CD14-positive monocyte (primary cell): ENCODE measurements around the gene RIPOR3. TPM values are rescaled to one million over a fixed set of nuclear protein-coding genes. Genes with fewer than 3 reads are reported as not detected.

Experiments used
- DNase-seq, 3 donors: peaks; one replicate each; pipeline ENCODE4 v3.0.0-alpha.2; 2011 to 2022
- H2AFZ ChIP-seq: 2 replicates; pipeline ENCODE4 v1.6.0; 2012; ENCODE audit warnings: mild to moderate bottlenecking, low read depth, low read length, inconsistent platforms; ENCODE audit not compliant: insufficient read depth, poor library complexity, severe bottlenecking
- H3K27ac ChIP-seq, 2 donors: 1 replicate in 1 of 2; 2 replicates in 1 of 2; pipeline ENCODE4 v1.5.1; 2012 to 2013; ENCODE audit warnings: low read length in 2 of 2, control low read depth in 1 of 2, inconsistent platforms in 1 of 2, low read depth in 1 of 2, mild to moderate bottlenecking in 1 of 2
- H3K27me3 ChIP-seq, 2 donors: one replicate each; pipeline versions ENCODE4 v1.6.0 to v1.6.1; 2011 to 2013; ENCODE audit warnings: low read length in 2 of 2; ENCODE audit not compliant: control insufficient read depth in 2 of 2, insufficient read depth in 2 of 2
- H3K36me3 ChIP-seq, 2 donors: replicated peaks in 1 of 2; 1 replicate in 1 of 2; 2 replicates in 1 of 2; pipeline versions ENCODE4 v1.5.1 to v1.6.1; 2012 to 2013; ENCODE audit warnings: low read length in 2 of 2, control low read depth in 1 of 2, inconsistent platforms in 1 of 2, mild to moderate bottlenecking in 1 of 2; ENCODE audit not compliant: insufficient read depth in 2 of 2, control insufficient read depth in 1 of 2
- H3K4me1 ChIP-seq, 2 donors: 1 replicate in 1 of 2; 2 replicates in 1 of 2; pipeline versions ENCODE4 v1.5.1 to v1.6.1; 2012 to 2013; ENCODE audit warnings: low read length in 2 of 2, control low read depth in 1 of 2, inconsistent platforms in 1 of 2, mild to moderate bottlenecking in 1 of 2, moderate library complexity in 1 of 2; ENCODE audit not compliant: insufficient read depth in 2 of 2, control insufficient read depth in 1 of 2
- H3K4me2 ChIP-seq: replicated peaks from 2 replicates; pipeline ENCODE3; 2012; ENCODE audit warnings: low read length, moderate library complexity, mild to moderate bottlenecking; ENCODE audit not compliant: poor library complexity, severe bottlenecking; ENCODE audit errors: extremely low read depth
- H3K4me3 ChIP-seq, 3 experiments: fragments of 200-600 bp in 1 of 3; sonication (generic) in 1 of 3; replicated peaks in 1 of 3; 1 replicate in 2 of 3; 2 replicates in 1 of 3; pipeline ENCODE4 v1.5.1; 2011 to 2013; ENCODE audit warnings: low read length in 3 of 3, mild to moderate bottlenecking in 3 of 3, control low read depth in 2 of 3, low read depth in 2 of 3, inconsistent platforms in 1 of 3, moderate library complexity in 1 of 3
- H3K79me2 ChIP-seq: 2 replicates; pipeline ENCODE4 v1.6.0; 2012; ENCODE audit warnings: mild to moderate bottlenecking, control low read depth, inconsistent platforms, low read length, moderate library complexity; ENCODE audit not compliant: insufficient read depth
- H3K9ac ChIP-seq: 2 replicates; pipeline ENCODE4 v1.6.0; 2017; ENCODE audit warnings: low read length, mild to moderate bottlenecking; ENCODE audit not compliant: insufficient read depth, poor library complexity, severe bottlenecking
- H3K9me3 ChIP-seq, 2 donors: replicated peaks in 1 of 2; 1 replicate in 1 of 2; 2 replicates in 1 of 2; pipeline versions ENCODE4 v1.5.1 to v1.6.1; 2012 to 2013; ENCODE audit warnings: low read length in 2 of 2, control low read depth in 1 of 2; ENCODE audit not compliant: control insufficient read depth in 1 of 2, insufficient read depth in 1 of 2
- H4K20me1 ChIP-seq: 2 replicates; pipeline ENCODE4 v1.6.0; 2012; ENCODE audit warnings: mild to moderate bottlenecking, low read length, control low read depth, moderate library complexity; ENCODE audit not compliant: insufficient read depth
- H3K27ac Mint-ChIP-seq, 7 donors: one replicate each; pipeline ENCODE4 v1.8.0; 2020; ENCODE audit warnings: mild to moderate bottlenecking in 7 of 7, mixed read lengths in 7 of 7, moderate library complexity in 6 of 7, inconsistent platforms in 2 of 7
- H3K27me3 Mint-ChIP-seq, 3 donors: one replicate each; pipeline ENCODE4 v1.8.0; 2021 to 2022; ENCODE audit warnings: low read depth in 3 of 3, mild to moderate bottlenecking in 3 of 3, mixed read lengths in 3 of 3, moderate library complexity in 3 of 3, inconsistent platforms in 1 of 3
- H3K36me3 Mint-ChIP-seq, 2 donors: one replicate each; pipeline ENCODE4 v1.8.0; 2020; ENCODE audit warnings: mixed read lengths in 2 of 2, inconsistent platforms in 1 of 2, mild to moderate bottlenecking in 1 of 2
- H3K4me1 Mint-ChIP-seq: one replicate; pipeline ENCODE4 v1.8.0; 2020; ENCODE audit warnings: mild to moderate bottlenecking, mixed read lengths
- H3K4me3 Mint-ChIP-seq, 2 donors: one replicate each; pipeline ENCODE4 v1.8.0; 2020; ENCODE audit warnings: mild to moderate bottlenecking in 2 of 2, mixed read lengths in 2 of 2, moderate library complexity in 1 of 2
- H3K9me3 Mint-ChIP-seq, 7 donors: one replicate each; pipeline ENCODE4 v1.8.0; 2020 to 2022; ENCODE audit warnings: mixed read lengths in 7 of 7, mild to moderate bottlenecking in 6 of 7, moderate library complexity in 6 of 7, inconsistent platforms in 2 of 7
- WGBS: methylation state at CpG from one replicate; pipeline ENCODE4 v1.1.5; 2013; ENCODE audit warnings: missing lambda C conversion rate; ENCODE audit not compliant: insufficient coverage; 5-methylcytosine and 5-hydroxymethylcytosine counted together
- intact Hi-C, 2 donors: fragments of 100-400 bp; cut with micrococcal nuclease; formaldehyde crosslinking; loops; one replicate each; pipeline versions ENCODE4 v1.15.0 to v1.15.1; 2023
- polyA plus RNA-seq, 3 donors: library from polyadenylated mRNA; depleted of rRNA in 1 of 3; unstranded in 2 of 3; stranded (reverse) in 1 of 3; fragments of 300-500 nt in 2 of 3; fragments of >200 nt in 1 of 3; fragmentation: Illumina TruSeq in 2 of 3; gene quantifications; 1 replicate in 2 of 3; 2 replicates in 1 of 3; pipeline ENCODE4 v1.2.3, GENCODE V29; 2012 to 2021
- TF ChIP-seq, protein P1 (sequence below): fragments of 200-600 bp; IDR thresholded peaks from one replicate; pipeline ENCODE4 v1.8.0; 2022; ENCODE audit warnings: antibody characterized with exemption, mild to moderate bottlenecking

The RIPOR3 gene
- polyA plus RNA-seq, 3 donors, result not detected

GRCh38 chr20:50689864-50690649 is 1.3 kb downstream of the RIPOR3 start:
- peaks cover 36 to 47% of the 10 kb centered on the region in 2 donors for H3K27me3 ChIP-seq
- TF ChIP-seq, protein P1, sequence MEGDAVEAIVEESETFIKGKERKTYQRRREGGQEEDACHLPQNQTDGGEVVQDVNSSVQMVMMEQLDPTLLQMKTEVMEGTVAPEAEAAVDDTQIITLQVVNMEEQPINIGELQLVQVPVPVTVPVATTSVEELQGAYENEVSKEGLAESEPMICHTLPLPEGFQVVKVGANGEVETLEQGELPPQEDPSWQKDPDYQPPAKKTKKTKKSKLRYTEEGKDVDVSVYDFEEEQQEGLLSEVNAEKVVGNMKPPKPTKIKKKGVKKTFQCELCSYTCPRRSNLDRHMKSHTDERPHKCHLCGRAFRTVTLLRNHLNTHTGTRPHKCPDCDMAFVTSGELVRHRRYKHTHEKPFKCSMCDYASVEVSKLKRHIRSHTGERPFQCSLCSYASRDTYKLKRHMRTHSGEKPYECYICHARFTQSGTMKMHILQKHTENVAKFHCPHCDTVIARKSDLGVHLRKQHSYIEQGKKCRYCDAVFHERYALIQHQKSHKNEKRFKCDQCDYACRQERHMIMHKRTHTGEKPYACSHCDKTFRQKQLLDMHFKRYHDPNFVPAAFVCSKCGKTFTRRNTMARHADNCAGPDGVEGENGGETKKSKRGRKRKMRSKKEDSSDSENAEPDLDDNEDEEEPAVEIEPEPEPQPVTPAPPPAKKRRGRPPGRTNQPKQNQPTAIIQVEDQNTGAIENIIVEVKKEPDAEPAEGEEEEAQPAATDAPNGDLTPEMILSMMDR, result no peak
- H3K9ac ChIP-seq, result no peak overlapping the region
- H3K4me2 ChIP-seq, result no peak overlapping the region
- DNase-seq, result no peak
- WGBS, result 6% methylated on average over 3 of the region's 10 CpGs
- H4K20me1 ChIP-seq, result no peaks in the 10 kb centered on the region
- no peaks in the 10 kb centered on the region for H3K79me2 ChIP-seq
- peaks cover 0 to 7% of the 10 kb centered on the region in 2 donors for H3K9me3 ChIP-seq
- Mint-ChIP-seq H3K4me1 (peaks cover 10% of the 10 kb centered on the region), H3K36me3 (peaks cover 0 to 1% of the 10 kb centered on the region in 2 donors), H3K9me3 (peaks cover 0 to 11% (median 4%) of the 10 kb centered on the region in 7 donors), H3K4me3 (peak overlapping the region in 1 of 2 donors; percentile 70), H3K27ac (peak overlapping the region in 1 of 7 donors; percentile 57), H3K27me3 (peaks cover 52 to 60% (median 55%) of the 10 kb centered on the region in 3 donors)
- intact Hi-C loops, result no loop called here
- H3K36me3 ChIP-seq, result no peaks in the 10 kb centered on the region
- no peaks in the 10 kb centered on the region for H3K4me1 ChIP-seq
- H3K27ac ChIP-seq, result no peak overlapping the region
- no peak overlapping the region for H3K4me3 ChIP-seq
- H2AFZ ChIP-seq, result no peak overlapping the region

DNA sequence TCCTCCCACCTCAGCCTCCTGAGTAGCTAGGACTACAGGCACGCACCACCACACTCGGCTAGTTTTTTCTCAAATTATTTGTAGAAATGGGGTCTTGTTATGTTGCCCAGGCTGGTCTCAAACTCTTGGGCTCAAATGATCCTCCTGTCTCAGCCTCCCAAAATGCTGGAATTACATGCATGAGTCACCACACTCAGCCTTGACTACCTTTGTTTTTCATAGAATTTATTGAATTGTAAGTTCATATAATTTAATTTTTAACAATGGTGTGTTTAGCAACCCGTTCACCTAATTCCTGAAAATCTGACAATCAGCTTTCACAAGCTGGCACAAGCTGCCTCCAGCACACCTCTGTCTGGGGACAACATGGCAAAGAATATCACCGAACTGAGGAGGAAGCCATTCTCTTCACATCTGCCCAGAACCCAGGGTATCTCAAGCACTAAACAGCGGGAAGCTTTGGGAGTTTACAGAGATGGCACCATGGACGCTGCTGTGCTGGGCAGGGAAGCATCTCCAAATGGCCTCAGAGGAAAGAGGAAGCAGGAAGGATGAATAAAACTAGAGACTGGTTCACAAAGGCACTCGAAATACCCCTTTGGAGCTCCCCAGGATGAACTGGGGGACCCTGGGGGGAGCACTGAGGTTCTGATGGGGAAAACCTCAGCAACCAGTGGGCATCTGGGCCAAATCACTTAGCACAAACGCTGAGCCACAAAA is 2.9 kb downstream of the RIPOR3 start:
- H3K9ac ChIP-seq, result no peak overlapping the region
- intact Hi-C loops, result no loop called here
- peaks cover 49 to 52% (median 51%) of the 10 kb centered on the region in 3 donors for H3K27me3 Mint-ChIP-seq
- H3K4me2 ChIP-seq, result no peak overlapping the region
- no peaks in the 10 kb centered on the region for H3K4me1 ChIP-seq
- peaks cover 10% of the 10 kb centered on the region for H3K4me1 Mint-ChIP-seq
- 67% methylated on average over 1 of the region's 8 CpGs for WGBS
- no peak overlapping the region for H2AFZ ChIP-seq
- H3K4me3 ChIP-seq, result no peak overlapping the region
- no peaks in the 10 kb centered on the region for H4K20me1 ChIP-seq
- no peak overlapping the region for H3K27ac ChIP-seq
- peaks cover 0 to 11% (median 4%) of the 10 kb centered on the region in 7 donors for H3K9me3 Mint-ChIP-seq
- H3K9me3 ChIP-seq, result peaks cover 0 to 7% of the 10 kb centered on the region in 2 donors
- TF ChIP-seq, protein P1, result no peak
- no peaks in the 10 kb centered on the region for H3K36me3 ChIP-seq
- no peak for DNase-seq
- peaks cover 36 to 44% of the 10 kb centered on the region in 2 donors for H3K27me3 ChIP-seq
- H3K27ac Mint-ChIP-seq, result no peak overlapping the region
- H3K4me3 Mint-ChIP-seq, result no peak overlapping the region
- H3K79me2 ChIP-seq, result no peaks in the 10 kb centered on the region
- peaks cover 0 to 1% of the 10 kb centered on the region in 2 donors for H3K36me3 Mint-ChIP-seq
